ENCODE results near the gene BRPF3. TPM values are rescaled to one million over a fixed set of nuclear protein-coding genes. Genes with fewer than 3 reads are reported as not detected.

The BRPF3 gene
- total RNA-seq, 1 experiment from 2014 or later: 16.2 TPM

DNA sequence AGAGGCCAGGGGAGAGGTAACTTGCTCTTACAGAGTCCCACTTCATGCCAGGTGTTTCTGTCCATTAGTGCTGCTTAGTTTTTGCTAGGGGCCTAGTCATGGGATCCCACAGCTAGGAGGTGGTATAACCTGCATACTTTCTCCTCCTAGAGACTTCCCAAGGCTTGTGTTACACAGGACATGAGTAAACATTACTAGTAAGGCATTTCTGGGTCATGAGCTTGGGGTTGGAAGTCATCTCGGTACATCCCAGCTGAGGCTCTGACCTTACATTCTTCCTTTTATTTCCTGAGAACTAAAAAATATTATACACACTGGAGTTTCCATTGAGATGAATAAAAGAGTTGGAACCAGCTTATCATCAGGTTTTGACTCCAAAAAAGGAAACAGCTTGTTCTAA is 52.4 kb downstream of the BRPF3 start:
- no peak for DNase-seq
- Histone ChIP-seq H3K9me2 (replicated peaks; ENCODE audit: insufficient read depth, low read length) (no peaks in the 10 kb centered on the region), H3K4me1 (ENCODE audit: low read length) (peaks cover 12% of the 10 kb centered on the region), H3K27ac (ENCODE audit: low read length) (no peak overlapping the region), H3K4me3 (ENCODE audit: low read length) (no peak overlapping the region), H3K36me3 (ENCODE audit: insufficient read depth, low read length) (no peaks in the 10 kb centered on the region), H4K20me1 (ENCODE audit: insufficient read depth, low read depth, low read length) (no peaks in the 10 kb centered on the region), H3K27me3 (ENCODE audit: low read length) (no peaks in the 10 kb centered on the region), H3K4me2 (ENCODE audit: low read depth, low read length, poor library complexity, severe bottlenecking) (no peak overlapping the region), H3K79me2 (ENCODE audit: low read length) (no peaks in the 10 kb centered on the region), H2AFZ (ENCODE audit: low read length) (no peak overlapping the region), H3K9ac (ENCODE audit: low read length) (no peak overlapping the region), H3K9me3 (ENCODE audit: low read length) (no peaks in the 10 kb centered on the region)

DNA sequence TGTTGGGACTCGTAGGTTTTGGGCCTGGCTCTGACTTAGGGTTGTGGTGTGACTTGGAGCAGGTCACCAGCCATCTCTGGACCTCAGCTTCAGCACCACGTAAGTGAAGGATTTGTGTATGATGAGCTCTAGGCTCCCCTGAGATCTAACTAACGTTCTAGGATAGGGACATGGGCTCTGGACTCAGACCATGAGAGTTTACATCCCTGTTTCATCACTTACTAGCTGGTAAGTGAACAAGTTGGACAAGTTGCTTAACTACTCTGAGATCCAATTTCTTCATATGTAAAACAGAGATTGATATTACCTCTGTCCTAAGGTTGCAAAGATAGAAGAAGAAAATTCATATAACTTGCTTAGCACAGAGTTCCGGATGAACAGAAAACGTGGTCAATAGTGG is 53.0 kb downstream of the BRPF3 start:
- peaks cover 12% of the 10 kb centered on the region for H3K4me1 ChIP-seq (ENCODE audit: low read length)
- no peaks in the 10 kb centered on the region for H3K36me3 ChIP-seq (ENCODE audit: insufficient read depth, low read length)
- no peaks in the 10 kb centered on the region for H3K27me3 ChIP-seq (ENCODE audit: low read length)
- no peaks in the 10 kb centered on the region for H3K9me3 ChIP-seq (ENCODE audit: low read length)
- no peak overlapping the region for H2AFZ ChIP-seq (ENCODE audit: low read length)
- no peak for DNase-seq
- H3K9me2 ChIP-seq (replicated peaks; ENCODE audit: insufficient read depth, low read length): no peaks in the 10 kb centered on the region
- H3K27ac ChIP-seq (ENCODE audit: low read length): no peak overlapping the region
- no peak overlapping the region for H3K9ac ChIP-seq (ENCODE audit: low read length)
- no peak overlapping the region for H3K4me2 ChIP-seq (ENCODE audit: low read depth, low read length, poor library complexity, severe bottlenecking)
- no peaks in the 10 kb centered on the region for H3K79me2 ChIP-seq (ENCODE audit: low read length)
- no peaks in the 10 kb centered on the region for H4K20me1 ChIP-seq (ENCODE audit: insufficient read depth, low read depth, low read length)
- H3K4me3 ChIP-seq (ENCODE audit: low read length): no peak overlapping the region

DNA sequence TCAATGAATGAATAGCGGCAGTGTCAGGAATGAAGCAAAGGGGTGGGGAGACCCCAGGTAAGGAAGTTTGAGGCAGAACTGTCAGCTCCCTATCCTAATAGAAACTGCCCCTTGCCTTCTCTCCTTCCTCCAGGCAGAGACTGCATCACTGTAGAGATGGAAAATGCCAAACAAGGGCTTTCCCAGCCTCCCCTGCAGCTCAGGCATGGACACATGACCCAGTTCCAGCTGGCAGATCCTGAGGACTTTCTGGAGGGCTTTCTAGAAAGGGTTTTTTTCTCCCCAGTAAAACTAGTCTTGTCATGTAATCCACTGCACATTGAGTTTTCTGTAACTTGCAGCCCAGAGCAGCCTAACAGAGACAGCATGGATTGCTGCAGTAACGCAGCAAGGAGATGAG is 55.5 kb downstream of the BRPF3 start:
- Histone ChIP-seq H3K9me2 (replicated peaks; ENCODE audit: insufficient read depth, low read length) (no peaks in the 10 kb centered on the region), H3K36me3 (ENCODE audit: insufficient read depth, low read length) (no peaks in the 10 kb centered on the region), H3K9ac (ENCODE audit: low read length) (no peak overlapping the region), H3K4me3 (ENCODE audit: low read length) (no peak overlapping the region), H3K27me3 (ENCODE audit: low read length) (no peaks in the 10 kb centered on the region), H2AFZ (ENCODE audit: low read length) (no peak overlapping the region), H3K27ac (ENCODE audit: low read length) (no peak overlapping the region), H3K4me1 (ENCODE audit: low read length) (peaks cover 8% of the 10 kb centered on the region), H3K9me3 (ENCODE audit: low read length) (no peaks in the 10 kb centered on the region), H3K79me2 (ENCODE audit: low read length) (no peaks in the 10 kb centered on the region), H4K20me1 (ENCODE audit: insufficient read depth, low read depth, low read length) (no peaks in the 10 kb centered on the region), H3K4me2 (ENCODE audit: low read depth, low read length, poor library complexity, severe bottlenecking) (no peak overlapping the region)
- DNase-seq: no peak

DNA sequence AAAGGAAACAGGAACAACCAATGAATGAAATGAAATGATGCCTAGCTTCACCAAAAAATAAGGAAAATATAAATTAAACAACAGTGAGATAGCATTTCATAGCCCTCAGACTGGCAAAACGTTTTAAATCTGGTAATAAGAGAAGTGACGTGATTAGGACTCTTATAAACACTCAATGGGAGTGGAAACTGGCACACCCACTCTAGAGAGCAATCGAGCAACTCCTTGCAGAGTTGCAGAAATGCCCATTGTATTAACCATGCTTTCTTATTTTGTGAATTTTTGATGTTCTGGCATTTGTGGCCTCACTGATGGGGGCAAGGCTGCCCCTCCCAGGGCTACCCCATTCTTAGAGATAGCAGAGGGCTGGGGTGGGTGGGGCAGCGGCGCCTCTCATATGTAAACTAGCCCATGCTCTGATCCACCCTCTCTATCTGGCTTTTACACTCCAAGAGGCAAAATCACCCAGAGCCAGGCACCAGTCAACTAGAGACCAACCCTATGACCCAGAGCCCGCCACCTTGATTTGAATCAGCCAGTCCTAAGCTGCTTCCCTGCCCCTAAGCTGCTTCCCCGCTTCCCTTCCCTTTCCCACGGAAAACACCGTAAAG is 67.0 kb downstream of the BRPF3 start:
- Histone ChIP-seq H3K4me3 (ENCODE audit: low read length) (no peak overlapping the region), H3K27me3 (ENCODE audit: low read length) (no peaks in the 10 kb centered on the region), H3K79me2 (ENCODE audit: low read length) (no peaks in the 10 kb centered on the region), H3K9ac (ENCODE audit: low read length) (no peak overlapping the region), H3K9me2 (replicated peaks; ENCODE audit: insufficient read depth, low read length) (no peaks in the 10 kb centered on the region), H3K36me3 (ENCODE audit: insufficient read depth, low read length) (no peaks in the 10 kb centered on the region), H3K4me1 (ENCODE audit: low read length) (no peaks in the 10 kb centered on the region), H3K9me3 (ENCODE audit: low read length) (no peaks in the 10 kb centered on the region), H3K4me2 (ENCODE audit: low read depth, low read length, poor library complexity, severe bottlenecking) (no peak overlapping the region), H4K20me1 (ENCODE audit: insufficient read depth, low read depth, low read length) (no peaks in the 10 kb centered on the region), H2AFZ (ENCODE audit: low read length) (no peak overlapping the region), H3K27ac (ENCODE audit: low read length) (no peak overlapping the region)
- no peak for DNase-seq

- no peaks in the 10 kb centered on the region for H3K79me2 ChIP-seq (ENCODE audit: low read length)
- no peak overlapping the region for H2AFZ ChIP-seq (ENCODE audit: low read length)
- no peaks in the 10 kb centered on the region for H3K36me3 ChIP-seq (ENCODE audit: insufficient read depth, low read length)
- H3K4me1 ChIP-seq (ENCODE audit: low read length): no peaks in the 10 kb centered on the region
- no peak overlapping the region for H3K9ac ChIP-seq (ENCODE audit: low read length)
- no peak overlapping the region for H3K4me3 ChIP-seq (ENCODE audit: low read length)
- H3K27ac ChIP-seq (ENCODE audit: low read length): no peak overlapping the region
- no peaks in the 10 kb centered on the region for H4K20me1 ChIP-seq (ENCODE audit: insufficient read depth, low read depth, low read length)
- H3K27me3 ChIP-seq (ENCODE audit: low read length): no peaks in the 10 kb centered on the region
- H3K4me2 ChIP-seq (ENCODE audit: low read depth, low read length, poor library complexity, severe bottlenecking): no peak overlapping the region
- DNase-seq: no peak
- H3K9me2 ChIP-seq (replicated peaks; ENCODE audit: insufficient read depth, low read length): no peaks in the 10 kb centered on the region
- H3K9me3 ChIP-seq (ENCODE audit: low read length): no peaks in the 10 kb centered on the region
These were observed 69.2 kb downstream of the BRPF3 start for GRCh38 chr6:36265744-36266143.

GRCh38 chr6:36266913-36267644 is 70.5 kb downstream of the BRPF3 start:
- Histone ChIP-seq H3K4me1 (ENCODE audit: low read length) (no peaks in the 10 kb centered on the region), H2AFZ (ENCODE audit: low read length) (no peak overlapping the region), H3K27ac (ENCODE audit: low read length) (no peak overlapping the region), H3K79me2 (ENCODE audit: low read length) (no peaks in the 10 kb centered on the region), H3K9me2 (replicated peaks; ENCODE audit: insufficient read depth, low read length) (no peaks in the 10 kb centered on the region), H4K20me1 (ENCODE audit: insufficient read depth, low read depth, low read length) (no peaks in the 10 kb centered on the region), H3K9ac (ENCODE audit: low read length) (no peak overlapping the region), H3K36me3 (ENCODE audit: insufficient read depth, low read length) (no peaks in the 10 kb centered on the region), H3K4me2 (ENCODE audit: low read depth, low read length, poor library complexity, severe bottlenecking) (no peak overlapping the region), H3K4me3 (ENCODE audit: low read length) (no peak overlapping the region), H3K9me3 (ENCODE audit: low read length) (no peaks in the 10 kb centered on the region), H3K27me3 (ENCODE audit: low read length) (no peaks in the 10 kb centered on the region)
- no peak for DNase-seq

DNA sequence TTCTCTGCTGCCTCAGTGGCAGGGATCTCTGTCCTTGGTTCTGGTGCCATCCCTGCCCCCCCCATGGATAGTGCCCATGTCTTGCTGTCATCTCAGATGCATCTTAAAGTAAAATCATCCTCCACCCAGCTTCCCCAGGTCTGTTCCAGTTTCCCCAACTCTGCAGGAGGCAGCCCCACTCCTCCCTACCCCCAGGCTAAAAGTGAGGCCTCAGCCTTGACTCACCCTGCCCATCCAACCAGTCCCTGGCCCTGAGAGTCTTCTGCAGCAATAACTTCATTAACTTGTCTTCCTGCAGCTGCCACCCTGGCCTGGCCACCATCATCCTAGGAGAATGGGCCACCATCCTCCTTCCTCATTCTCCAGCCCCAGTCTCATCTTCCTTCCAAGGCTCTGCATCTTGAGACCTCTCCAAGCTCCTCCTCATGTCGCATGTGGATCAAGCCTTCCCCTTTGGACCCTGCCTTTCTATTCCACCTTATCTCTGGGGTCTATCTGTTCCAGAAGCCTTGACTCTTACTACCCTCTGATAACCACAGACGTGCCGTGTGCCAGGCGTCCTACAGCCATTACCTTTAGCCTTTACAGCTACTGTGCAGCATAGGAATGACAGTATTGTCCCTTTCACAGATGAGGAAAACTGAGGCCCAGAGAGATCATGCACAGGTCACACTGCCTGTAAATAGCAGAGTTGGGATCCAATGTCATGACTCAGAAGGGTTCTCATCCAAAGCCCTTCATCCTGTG is 71.4 kb downstream of the BRPF3 start:
- no peaks in the 10 kb centered on the region for H3K4me1 ChIP-seq (ENCODE audit: low read length)
- H3K79me2 ChIP-seq (ENCODE audit: low read length): no peaks in the 10 kb centered on the region
- H3K4me2 ChIP-seq (ENCODE audit: low read depth, low read length, poor library complexity, severe bottlenecking): no peak overlapping the region
- no peaks in the 10 kb centered on the region for H3K9me3 ChIP-seq (ENCODE audit: low read length)
- H4K20me1 ChIP-seq (ENCODE audit: insufficient read depth, low read depth, low read length): no peaks in the 10 kb centered on the region
- no peak overlapping the region for H2AFZ ChIP-seq (ENCODE audit: low read length)
- no peak for DNase-seq
- no peak overlapping the region for H3K27ac ChIP-seq (ENCODE audit: low read length)
- no peak overlapping the region for H3K4me3 ChIP-seq (ENCODE audit: low read length)
- H3K36me3 ChIP-seq (ENCODE audit: insufficient read depth, low read length): no peaks in the 10 kb centered on the region
- no peak overlapping the region for H3K9ac ChIP-seq (ENCODE audit: low read length)
- no peaks in the 10 kb centered on the region for H3K27me3 ChIP-seq (ENCODE audit: low read length)
- no peaks in the 10 kb centered on the region for H3K9me2 ChIP-seq (replicated peaks; ENCODE audit: insufficient read depth, low read length)

DNA sequence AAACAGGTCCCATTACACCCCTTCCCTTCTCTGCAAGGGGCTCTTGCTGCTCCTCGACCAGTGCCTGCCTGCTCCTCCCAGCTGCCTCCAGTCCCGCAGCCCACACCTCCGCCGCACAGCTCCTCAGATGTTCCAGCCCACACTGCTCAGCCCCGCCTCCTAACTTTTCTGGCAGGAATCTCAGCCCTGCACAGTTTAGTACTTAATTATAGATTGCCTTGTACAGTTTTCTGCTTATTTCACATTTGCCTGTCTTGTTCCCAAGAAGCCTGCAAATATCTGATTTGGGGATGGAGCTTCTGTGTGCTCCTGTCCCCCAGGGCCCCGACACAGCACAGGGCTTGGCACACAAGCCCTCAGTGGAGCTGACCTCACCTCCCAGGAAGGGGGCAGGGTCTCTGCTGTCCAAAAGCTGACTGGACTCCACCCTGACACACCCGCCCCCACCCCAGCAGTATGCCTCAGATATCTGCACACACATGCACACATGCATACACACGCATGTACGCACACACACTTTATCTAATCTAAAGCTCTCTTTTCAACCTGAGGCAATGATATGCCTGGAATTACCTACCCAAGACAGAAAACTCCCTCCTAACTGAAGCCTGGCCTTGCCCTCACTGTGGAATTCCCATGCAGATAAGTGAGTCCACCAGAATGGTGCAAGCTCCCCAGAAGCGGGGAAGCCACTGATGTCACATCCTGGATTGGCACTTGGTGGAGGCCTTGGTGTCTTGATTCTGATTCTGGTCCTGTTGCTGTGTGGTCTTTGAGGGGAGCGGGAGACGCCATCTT is 72.1 kb downstream of the BRPF3 start:
- H3K4me1 ChIP-seq (ENCODE audit: low read length): no peaks in the 10 kb centered on the region
- H3K4me2 ChIP-seq (ENCODE audit: low read depth, low read length, poor library complexity, severe bottlenecking): no peak overlapping the region
- H3K4me3 ChIP-seq (ENCODE audit: low read length): no peak overlapping the region
- no peak overlapping the region for H2AFZ ChIP-seq (ENCODE audit: low read length)
- no peaks in the 10 kb centered on the region for H4K20me1 ChIP-seq (ENCODE audit: insufficient read depth, low read depth, low read length)
- no peaks in the 10 kb centered on the region for H3K79me2 ChIP-seq (ENCODE audit: low read length)
- H3K9me2 ChIP-seq (replicated peaks; ENCODE audit: insufficient read depth, low read length): no peaks in the 10 kb centered on the region
- H3K36me3 ChIP-seq (ENCODE audit: insufficient read depth, low read length): no peaks in the 10 kb centered on the region
- no peaks in the 10 kb centered on the region for H3K27me3 ChIP-seq (ENCODE audit: low read length)
- H3K9me3 ChIP-seq (ENCODE audit: low read length): no peaks in the 10 kb centered on the region
- no peak for DNase-seq
- no peak overlapping the region for H3K27ac ChIP-seq (ENCODE audit: low read length)
- H3K9ac ChIP-seq (ENCODE audit: low read length): no peak overlapping the region
